Measurements from ENCODE around the gene KREMEN1. TPM values are rescaled to one million over a fixed set of nuclear protein-coding genes. Genes with fewer than 3 reads are reported as not detected.
A peak's percentile ranks its signal among the peaks of the same experiment; 100 is the strongest.

The KREMEN1 gene
- total and polyA plus RNA-seq, 9 of the 15 experiments (the other 6 are each of a cell fraction or from before 2014, with no cell fraction given) = 0.69 to 11.5 (median 4.3) TPM

DNA sequence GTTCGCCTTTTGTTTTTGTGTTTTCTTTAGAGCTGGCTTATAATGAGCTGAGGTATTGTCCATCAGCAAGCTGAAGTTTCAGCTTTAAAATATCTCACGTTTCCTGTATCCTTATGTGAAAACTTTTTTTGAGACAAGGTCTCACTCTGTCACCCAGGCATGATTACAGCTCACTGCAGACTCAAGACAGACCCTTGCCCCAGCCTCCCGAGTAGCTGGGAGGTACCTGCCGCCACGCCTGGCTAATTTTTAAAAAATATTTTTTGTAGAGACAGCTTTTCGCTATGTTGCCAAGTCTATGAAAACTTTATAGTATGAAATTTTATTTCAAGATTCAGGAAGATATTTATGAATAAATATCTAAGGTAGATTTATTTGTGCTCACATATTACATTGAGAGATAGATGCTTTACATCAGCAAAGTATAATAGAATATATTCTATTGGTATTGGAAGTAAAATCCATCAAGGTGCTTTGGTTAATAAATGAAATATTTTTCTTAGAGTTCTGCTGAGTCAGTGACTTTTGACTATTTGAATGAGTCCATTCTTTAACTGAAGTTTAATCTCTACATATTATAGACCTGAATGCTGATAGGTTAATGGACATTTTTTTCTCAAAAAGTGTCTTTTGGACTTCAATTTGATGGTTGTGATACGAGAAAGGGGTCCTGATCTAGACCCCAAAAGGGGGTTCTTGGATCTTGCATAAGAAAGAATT lies 10.2 kb downstream of the KREMEN1 start:
- Histone ChIP-seq H3K27ac (ENCODE audit: extremely low read depth, low read depth, low read length) (no peak overlapping the region), H3K4me3 (no peak overlapping the region), H3K4me1 (replicated peaks in 1 of 2; ENCODE audit: control insufficient read depth in 2 of 2, insufficient read depth in 2 of 2, low read length in 2 of 2) (peaks cover 5 to 37% of the 10 kb centered on the region in 2 experiments; a peak in 4 of 5 replicates), H3K9me3 (replicated peaks; ENCODE audit: control insufficient read depth, insufficient read depth, low read depth, low read length) (no peaks in the 10 kb centered on the region), H3K36me3 (ENCODE audit: control insufficient read depth, insufficient read depth, low read length) (no peaks in the 10 kb centered on the region), H3K9ac (ENCODE audit: insufficient read depth in 1 of 2, low read depth in 2 of 2, low read length in 2 of 2) (no peak overlapping the region), H3K9me1 (ENCODE audit: control insufficient read depth, insufficient read depth, low read length) (no peaks in the 10 kb centered on the region), H4K20me1 (replicated peaks; ENCODE audit: control insufficient read depth, insufficient read depth, low read length) (no peaks in the 10 kb centered on the region), H3K4me2 (ENCODE audit: insufficient read depth, low read length) (no peak overlapping the region), H3K79me2 (ENCODE audit: control insufficient read depth, insufficient read depth, low read length) (no peaks in the 10 kb centered on the region; the same call in 2 of the 3 replicates), H2AFZ (ENCODE audit: low read depth, low read length) (no peak overlapping the region), H3K27me3 (ENCODE audit: control insufficient read depth in 2 of 2, insufficient read depth in 2 of 2, low read length in 2 of 2) (no peaks in the 10 kb centered on the region)
- DNase-seq (ENCODE audit: extremely low read depth in 1 of 4, low spot score in 3 of 4) (no peak), ATAC-seq (no peak), FAIRE-seq (no peak)
- in situ Hi-C loops (cut with MboI) = no loop called here
- ChIA-PET POLR2A (interaction anchor here (0.9 to 1.2 kb wide), 2 partner anchors 8 to 11 kb away, joined by 3 to 5 read pairs; no protein-coding TSS in a partner anchor), CTCF (ENCODE audit: low intra/inter-chr PET ratio) (no interaction called here)
- 68% methylated on average over 7 of the region's 7 CpGs for WGBS (ENCODE audit: insufficient coverage, low coverage, missing lambda C conversion rate)
- intact Hi-C loops (cut with micrococcal nuclease) = no loop called here
- BruUV-seq (replicated peaks) = no TSS peak
- TF ChIP-seq ZNF764 (CRISPR knock-in tag; IDR thresholded peaks at IDR 0.05; ENCODE audit: low read depth) (no peak), RBFOX2 (IDR thresholded peaks at IDR 0.05; ENCODE audit: low read depth, low read length) (no peak), NFE2L1 (tag; IDR thresholded peaks at IDR 0.05; ENCODE audit: borderline replicate concordance, low read depth) (no peak), ZNF584 (CRISPR knock-in tag; IDR thresholded peaks at IDR 0.05; ENCODE audit: low read depth) (0 out of 2 replicates have a peak, but pooled peaks have one; percentile 6), SMC3 (conservative IDR thresholded peaks at IDR 0.05; ENCODE audit: insufficient read depth, low read depth, low read length) (no peak), MAFK (IDR thresholded peaks at IDR 0.05; ENCODE audit: low read length) (peak; percentile 72), ZNF830 (CRISPR knock-in tag; IDR thresholded peaks at IDR 0.05) (no peak), ATF7 (IDR thresholded peaks at IDR 0.05) (no peak), ATF3 (IDR thresholded peaks at IDR 0.05) (no peak), ATF3 (CRISPR knock-in tag; conservative IDR thresholded peaks at IDR 0.05) (no peak), CTCF (IDR thresholded peaks at IDR 0.05 in 2 of 3, conservative IDR thresholded peaks at IDR 0.05 in 1 of 3; ENCODE audit: insufficient read depth in 2 of 3, low read depth in 1 of 3, low read length in 3 of 3) (no peak), MAFG (tag; conservative IDR thresholded peaks at IDR 0.05) (peak; percentile 82), ZNF347 (CRISPR knock-in tag; IDR thresholded peaks at IDR 0.05; ENCODE audit: low read depth) (no peak), ARID1B (IDR thresholded peaks at IDR 0.05) (no peak), NCOR1 (IDR thresholded peaks at IDR 0.05) (no peak), FOXK2 (conservative IDR thresholded peaks at IDR 0.05 in 1 of 2, IDR thresholded peaks at IDR 0.05 in 1 of 2; ENCODE audit: low read depth in 2 of 2) (no peak), C11orf30 (IDR thresholded peaks at IDR 0.05; ENCODE audit: low read depth) (peak; percentile 85), ZNF316 (IDR thresholded peaks at IDR 0.05) (peak; percentile 91), RAD21 (CRISPR knock-in tag; conservative IDR thresholded peaks at IDR 0.05 in 1 of 2, IDR thresholded peaks at IDR 0.05 in 1 of 2) (no peak), MAFF (IDR thresholded peaks at IDR 0.05; ENCODE audit: low read length) (peak; percentile 79), ZNF143 (CRISPR knock-in tag; IDR thresholded peaks at IDR 0.05) (no peak), LCOR (CRISPR knock-in tag; IDR thresholded peaks at IDR 0.05) (no peak)
